MCF 10A (cell line): ENCODE data around the gene DNAJC16. TPM values are rescaled to one million over a fixed set of nuclear protein-coding genes. Genes with fewer than 3 reads are reported as not detected.
"Not testable (repeated sequence)": the region's sequence is repeated elsewhere in the genome, so short reads cannot be mapped to it uniquely, and the experiment has no call there.

Experiments used
- BruUV-seq: library from RNA; stranded (reverse); fragments of 400-500 nt; replicated peaks from 2 replicates; lab custom pipeline; 2021; lab: Mats Ljungman, UMichigan
- CTCF ChIA-PET: fragments of 300-600 bp; sonication (Branson Sonifier 250); formaldehyde crosslinking; extraction: SDS; loops from one replicate; lab custom pipeline; 2021; ENCODE audit warnings: antibody characterized with exemption, inconsistent platforms; lab: Yijun Ruan, JAX
- POLR2A ChIA-PET: fragments of 300-600, 350-650 bp; sonication (Branson Sonifier 250); formaldehyde crosslinking; extraction: SDS; loops from one replicate; lab custom pipeline; 2020; ENCODE audit warnings: antibody characterized with exemption, inconsistent platforms; lab: Yijun Ruan, JAX
- DNase-seq: peaks from one replicate; pipeline ENCODE4 v3.0.0-alpha.2; 2018; ENCODE audit not compliant: unreplicated experiment
- H3K27ac Mint-ChIP-seq: one replicate; pipeline ENCODE4 v1.8.0; 2022; ENCODE audit warnings: mild to moderate bottlenecking, low read depth, mixed read lengths; ENCODE audit not compliant: unreplicated experiment
- H3K27me3 Mint-ChIP-seq: one replicate; pipeline ENCODE4 v1.8.0; 2022; ENCODE audit warnings: mixed read lengths; ENCODE audit not compliant: insufficient read depth, unreplicated experiment
- H3K36me3 Mint-ChIP-seq: one replicate; pipeline ENCODE4 v1.8.0; 2022; ENCODE audit warnings: mild to moderate bottlenecking, moderate library complexity, mixed read lengths; ENCODE audit not compliant: insufficient read depth, unreplicated experiment
- H3K4me1 Mint-ChIP-seq: one replicate; pipeline ENCODE4 v1.8.0; 2022; ENCODE audit warnings: mixed read lengths; ENCODE audit not compliant: insufficient read depth, unreplicated experiment
- H3K4me3 Mint-ChIP-seq: one replicate; pipeline ENCODE4 v1.8.0; 2022; ENCODE audit warnings: mild to moderate bottlenecking, moderate library complexity, mixed read lengths; ENCODE audit not compliant: unreplicated experiment
- H3K9me3 Mint-ChIP-seq: one replicate; pipeline ENCODE4 v1.8.0; 2022; ENCODE audit warnings: mixed read lengths; ENCODE audit not compliant: unreplicated experiment
- intact Hi-C: fragments of 100-400 bp; cut with micrococcal nuclease; formaldehyde crosslinking; loops from 2 replicates; pipeline ENCODE4 v1.14.1; 2022
- total RNA-seq: library from RNA; stranded (reverse); gene quantifications from 2 replicates; pipeline ENCODE4 v1.2.3, GENCODE V29; 2022
- TF ChIP-seq, protein P1 (sequence below): fragments of 200-600 bp; IDR thresholded peaks from one replicate; pipeline ENCODE4 v1.8.0; 2022; ENCODE audit warnings: antibody characterized with exemption, mild to moderate bottlenecking; ENCODE audit not compliant: unreplicated experiment

The DNAJC16 gene
- total RNA-seq, 1 experiment from 2014 or later: 17.2 TPM

DNA sequence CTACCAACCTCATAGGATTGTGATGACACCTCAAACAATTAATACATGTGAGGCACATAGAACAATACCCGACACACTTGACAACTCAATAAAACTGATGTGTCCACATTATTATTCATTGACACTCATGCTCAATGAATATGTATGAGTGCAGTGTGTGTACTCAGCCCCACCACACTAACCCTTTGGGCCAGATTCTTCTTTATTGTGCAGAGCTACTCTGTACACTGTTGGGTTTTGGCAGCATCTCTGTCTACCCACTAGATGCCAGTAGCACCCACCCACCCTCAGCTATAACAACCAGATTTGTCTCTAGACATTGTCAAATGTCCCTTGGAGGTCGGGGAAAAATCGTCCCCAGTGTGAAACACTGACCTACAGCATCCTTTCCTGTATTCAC lies 12.7 kb upstream of the DNAJC16 start:
- Mint-ChIP-seq H3K27me3 (no peaks in the 10 kb centered on the region), H3K9me3 (no peaks in the 10 kb centered on the region), H3K27ac (no peak overlapping the region), H3K4me1 (peaks cover 8% of the 10 kb centered on the region), H3K4me3 (no peak overlapping the region), H3K36me3 (peaks cover 21% of the 10 kb centered on the region)
- no TSS peak for BruUV-seq
- TF ChIP-seq, protein P1, sequence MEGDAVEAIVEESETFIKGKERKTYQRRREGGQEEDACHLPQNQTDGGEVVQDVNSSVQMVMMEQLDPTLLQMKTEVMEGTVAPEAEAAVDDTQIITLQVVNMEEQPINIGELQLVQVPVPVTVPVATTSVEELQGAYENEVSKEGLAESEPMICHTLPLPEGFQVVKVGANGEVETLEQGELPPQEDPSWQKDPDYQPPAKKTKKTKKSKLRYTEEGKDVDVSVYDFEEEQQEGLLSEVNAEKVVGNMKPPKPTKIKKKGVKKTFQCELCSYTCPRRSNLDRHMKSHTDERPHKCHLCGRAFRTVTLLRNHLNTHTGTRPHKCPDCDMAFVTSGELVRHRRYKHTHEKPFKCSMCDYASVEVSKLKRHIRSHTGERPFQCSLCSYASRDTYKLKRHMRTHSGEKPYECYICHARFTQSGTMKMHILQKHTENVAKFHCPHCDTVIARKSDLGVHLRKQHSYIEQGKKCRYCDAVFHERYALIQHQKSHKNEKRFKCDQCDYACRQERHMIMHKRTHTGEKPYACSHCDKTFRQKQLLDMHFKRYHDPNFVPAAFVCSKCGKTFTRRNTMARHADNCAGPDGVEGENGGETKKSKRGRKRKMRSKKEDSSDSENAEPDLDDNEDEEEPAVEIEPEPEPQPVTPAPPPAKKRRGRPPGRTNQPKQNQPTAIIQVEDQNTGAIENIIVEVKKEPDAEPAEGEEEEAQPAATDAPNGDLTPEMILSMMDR: no peak
- intact Hi-C loops: no loop called here
- ChIA-PET POLR2A (interaction anchor here (1.7 kb wide), 1 partner anchor 13 kb away, joined by 5 read pairs; the partner anchor contains the start of gene DNAJC16), CTCF (interaction anchor here (0.7 to 1.2 kb wide), 2 partner anchors 14 to 414 kb away, joined by 3 to 4 read pairs; no protein-coding TSS in a partner anchor)
- no peak for DNase-seq

DNA sequence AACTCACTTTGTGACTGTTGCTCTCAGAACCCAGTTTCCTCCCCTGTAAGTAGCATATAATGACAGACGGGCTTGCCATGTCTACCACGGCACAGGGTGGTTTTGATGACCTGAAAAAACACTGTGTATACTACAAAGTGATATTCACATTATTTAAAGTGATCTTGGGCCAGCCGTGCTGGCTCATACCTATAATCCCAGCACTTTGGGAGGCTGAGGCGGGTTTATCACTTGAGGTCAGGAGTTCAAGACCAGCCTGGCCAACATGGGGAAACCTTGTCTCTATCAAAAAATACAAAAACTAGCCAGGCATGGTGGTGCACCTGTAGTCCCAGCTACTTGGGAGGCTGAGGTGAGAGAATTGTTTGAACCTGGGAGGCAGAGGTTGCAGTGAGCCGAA lies 12.1 kb upstream of the DNAJC16 start:
- H3K9me3 Mint-ChIP-seq, DNase-seq, BruUV-seq, H3K4me3 Mint-ChIP-seq, H3K27me3 Mint-ChIP-seq, intact Hi-C loops, H3K27ac Mint-ChIP-seq, H3K4me1 Mint-ChIP-seq: not testable (repeated sequence)
- peaks cover 21% of the 10 kb centered on the region for H3K36me3 Mint-ChIP-seq
- CTCF ChIA-PET: interaction anchor here (1.2 kb wide), 1 partner anchor 14 kb away, joined by 4 read pairs; no protein-coding TSS in a partner anchor
- POLR2A ChIA-PET: interaction anchor here (1.7 kb wide), 1 partner anchor 12 kb away, joined by 5 read pairs; the partner anchor contains the start of gene DNAJC16

DNA sequence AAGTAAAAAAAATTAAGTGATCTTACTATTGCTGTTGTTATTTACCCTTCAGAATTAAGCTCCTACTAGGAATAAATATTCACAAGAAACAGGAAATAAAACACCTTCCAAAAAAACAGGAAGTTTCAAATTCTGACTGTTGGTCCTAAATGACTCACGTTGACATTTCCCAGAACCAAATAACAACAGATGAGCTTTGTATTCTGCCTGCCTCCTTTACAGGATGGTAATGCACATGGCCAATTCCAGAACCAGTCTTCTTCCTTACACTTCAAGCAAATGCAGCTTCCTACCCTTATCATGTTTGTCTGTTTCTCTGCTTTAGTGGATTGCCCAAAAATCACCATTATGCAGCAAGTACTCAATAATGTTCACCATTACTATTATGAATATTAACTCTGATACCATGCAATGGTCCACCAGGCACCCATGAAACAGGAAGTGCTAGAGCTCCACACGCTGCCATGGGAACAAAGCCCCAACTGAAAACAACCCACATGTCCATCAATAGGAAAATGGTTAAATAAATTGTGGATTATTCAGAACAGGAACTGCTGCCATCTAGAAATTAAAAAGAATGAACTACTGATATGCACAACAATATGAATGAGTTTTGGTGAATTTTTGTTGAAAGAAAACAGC lies 11.5 kb upstream of the DNAJC16 start:
- H3K27me3 Mint-ChIP-seq: no peaks in the 10 kb centered on the region
- no peak overlapping the region for H3K27ac Mint-ChIP-seq
- no peak overlapping the region for H3K4me3 Mint-ChIP-seq
- intact Hi-C loops: no loop called here
- CTCF ChIA-PET: no interaction called here
- H3K9me3 Mint-ChIP-seq: no peaks in the 10 kb centered on the region
- no TSS peak for BruUV-seq
- H3K4me1 Mint-ChIP-seq: peaks cover 8% of the 10 kb centered on the region
- no peak for DNase-seq
- TF ChIP-seq, protein P1: no peak
- POLR2A ChIA-PET: interaction anchor here (1.7 kb wide), 1 partner anchor 11 kb away, joined by 5 read pairs; the partner anchor contains the start of gene DNAJC16
- peaks cover 21% of the 10 kb centered on the region for H3K36me3 Mint-ChIP-seq

DNA sequence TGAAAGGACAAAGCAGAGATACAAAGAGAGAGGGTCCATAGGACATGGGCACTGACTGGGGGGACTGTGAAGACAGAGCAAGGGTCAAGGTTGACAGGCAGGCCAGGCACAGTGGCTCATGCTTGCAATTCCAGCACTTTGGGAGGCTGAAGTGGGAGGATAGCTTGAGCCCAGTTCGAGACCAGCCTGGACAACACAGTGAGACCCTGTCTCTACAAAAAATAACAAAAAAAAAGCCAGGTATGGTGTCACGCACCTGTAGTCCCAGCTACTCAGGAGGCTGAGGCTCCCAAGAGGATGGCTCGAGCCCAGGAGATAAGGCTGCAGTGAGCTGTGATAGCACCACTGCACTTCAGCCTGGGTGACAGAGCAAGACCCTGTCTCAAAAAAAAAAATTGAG lies 7.0 kb upstream of the DNAJC16 start:
- TF ChIP-seq, protein P1: no peak
- H3K9me3 Mint-ChIP-seq: no peaks in the 10 kb centered on the region
- H3K27me3 Mint-ChIP-seq: no peaks in the 10 kb centered on the region
- H3K36me3 Mint-ChIP-seq: peaks cover 15% of the 10 kb centered on the region
- H3K4me1 Mint-ChIP-seq: peaks cover 9% of the 10 kb centered on the region
- intact Hi-C loops: no loop called here
- no TSS peak for BruUV-seq
- no peak overlapping the region for H3K27ac Mint-ChIP-seq
- ChIA-PET CTCF (interaction anchor here (0.8 kb wide), 1 partner anchor 162 kb away, joined by 4 read pairs; no protein-coding TSS in a partner anchor), POLR2A (no interaction called here)
- no peak overlapping the region for H3K4me3 Mint-ChIP-seq
- DNase-seq: no peak

DNA sequence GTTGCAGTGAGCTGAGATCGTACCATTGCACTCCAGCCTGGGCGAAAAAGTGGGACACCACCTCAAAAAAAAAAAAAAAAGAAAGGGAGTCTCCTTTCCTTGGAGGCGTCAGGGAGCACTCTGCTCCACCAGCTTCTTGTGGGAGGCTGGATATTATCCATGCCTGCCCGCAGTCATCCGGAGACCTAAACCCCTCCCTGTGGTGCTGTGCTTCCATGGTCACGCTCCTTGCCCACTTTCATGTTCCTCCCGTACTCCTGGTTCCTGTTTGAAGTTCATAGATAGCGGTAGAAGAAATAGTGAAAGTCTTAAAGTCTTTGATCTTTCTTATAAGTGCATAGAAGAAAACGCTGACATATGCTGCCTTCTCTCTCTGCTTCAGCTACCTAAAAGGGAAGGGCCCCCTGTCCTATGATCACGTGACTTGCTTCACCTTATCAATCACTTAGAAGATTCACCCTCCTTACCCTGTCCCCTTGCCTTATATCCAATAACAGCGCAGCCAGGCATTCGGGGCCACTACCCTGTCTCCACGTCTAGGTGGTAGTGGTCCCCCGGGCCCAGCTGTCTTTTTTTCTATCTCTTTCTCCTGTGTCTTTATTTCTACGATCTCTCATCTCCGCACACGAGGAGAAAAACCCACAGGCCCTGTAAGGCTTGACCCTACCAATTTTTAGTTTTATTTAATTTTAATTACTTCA lies 5.3 kb upstream of the DNAJC16 start:
- H3K4me1 Mint-ChIP-seq, intact Hi-C loops, H3K27me3 Mint-ChIP-seq, DNase-seq, BruUV-seq, H3K4me3 Mint-ChIP-seq, H3K27ac Mint-ChIP-seq, POLR2A ChIA-PET, H3K9me3 Mint-ChIP-seq: not testable (repeated sequence)
- H3K36me3 Mint-ChIP-seq: peaks cover 15% of the 10 kb centered on the region
- CTCF ChIA-PET: interaction anchor here (0.6 kb wide), 1 partner anchor 955 kb away, joined by 3 read pairs; no protein-coding TSS in a partner anchor
